Fibroblast of the aortic adventitia (primary cell): ENCODE measurements around the gene SETBP1. TPM values are rescaled to one million over a fixed set of nuclear protein-coding genes. Genes with fewer than 3 reads are reported as not detected.

Experiments used
- DNase-seq: peaks from one replicate; pipeline ENCODE4 v3.0.0-alpha.2; 2010; ENCODE audit warnings: low read depth
- H3K4me3 ChIP-seq: 2 replicates; pipeline ENCODE4 v1.5.1; 2011; ENCODE audit warnings: low read depth, mild to moderate bottlenecking, control low read depth, low read length, moderate library complexity
- total RNA-seq: library from RNA; depleted of rRNA; stranded (reverse); fragments of >200 nt; gene quantifications from 2 replicates; pipeline ENCODE4 v1.2.3, GENCODE V29; 2012; ENCODE audit warnings: low replicate concordance
- TF ChIP-seq, protein P1 (sequence below): IDR thresholded peaks from 2 replicates; pipeline ENCODE4 v1.5.1; 2011; ENCODE audit warnings: mild to moderate bottlenecking, low read length, control low read depth, inconsistent platforms; ENCODE audit not compliant: insufficient read depth

SETBP1 gene
- total RNA-seq, 1 donor: 10.5 TPM

DNA sequence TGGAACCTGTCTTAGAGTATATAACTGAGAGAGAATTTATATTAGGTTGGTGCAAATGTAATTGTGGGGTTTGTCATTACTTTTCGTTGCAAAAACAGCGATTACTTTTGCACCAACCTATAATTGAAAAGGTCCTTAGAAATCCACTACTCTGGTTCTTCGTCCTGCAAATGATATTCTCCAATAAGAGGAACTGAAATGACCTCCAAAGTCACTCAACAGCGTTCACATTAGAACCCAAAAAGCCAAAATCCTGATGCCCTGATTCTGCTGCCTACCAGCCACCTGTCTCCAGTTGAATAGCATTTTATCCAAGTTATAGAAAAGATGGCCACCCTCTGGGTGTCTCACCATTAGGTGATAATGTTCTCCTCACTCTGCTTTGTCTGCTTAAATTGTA is 230.6 kb downstream of the SETBP1 start:
- TF ChIP-seq, protein P1, sequence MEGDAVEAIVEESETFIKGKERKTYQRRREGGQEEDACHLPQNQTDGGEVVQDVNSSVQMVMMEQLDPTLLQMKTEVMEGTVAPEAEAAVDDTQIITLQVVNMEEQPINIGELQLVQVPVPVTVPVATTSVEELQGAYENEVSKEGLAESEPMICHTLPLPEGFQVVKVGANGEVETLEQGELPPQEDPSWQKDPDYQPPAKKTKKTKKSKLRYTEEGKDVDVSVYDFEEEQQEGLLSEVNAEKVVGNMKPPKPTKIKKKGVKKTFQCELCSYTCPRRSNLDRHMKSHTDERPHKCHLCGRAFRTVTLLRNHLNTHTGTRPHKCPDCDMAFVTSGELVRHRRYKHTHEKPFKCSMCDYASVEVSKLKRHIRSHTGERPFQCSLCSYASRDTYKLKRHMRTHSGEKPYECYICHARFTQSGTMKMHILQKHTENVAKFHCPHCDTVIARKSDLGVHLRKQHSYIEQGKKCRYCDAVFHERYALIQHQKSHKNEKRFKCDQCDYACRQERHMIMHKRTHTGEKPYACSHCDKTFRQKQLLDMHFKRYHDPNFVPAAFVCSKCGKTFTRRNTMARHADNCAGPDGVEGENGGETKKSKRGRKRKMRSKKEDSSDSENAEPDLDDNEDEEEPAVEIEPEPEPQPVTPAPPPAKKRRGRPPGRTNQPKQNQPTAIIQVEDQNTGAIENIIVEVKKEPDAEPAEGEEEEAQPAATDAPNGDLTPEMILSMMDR: no peak
- no peak overlapping the region for H3K4me3 ChIP-seq

DNA sequence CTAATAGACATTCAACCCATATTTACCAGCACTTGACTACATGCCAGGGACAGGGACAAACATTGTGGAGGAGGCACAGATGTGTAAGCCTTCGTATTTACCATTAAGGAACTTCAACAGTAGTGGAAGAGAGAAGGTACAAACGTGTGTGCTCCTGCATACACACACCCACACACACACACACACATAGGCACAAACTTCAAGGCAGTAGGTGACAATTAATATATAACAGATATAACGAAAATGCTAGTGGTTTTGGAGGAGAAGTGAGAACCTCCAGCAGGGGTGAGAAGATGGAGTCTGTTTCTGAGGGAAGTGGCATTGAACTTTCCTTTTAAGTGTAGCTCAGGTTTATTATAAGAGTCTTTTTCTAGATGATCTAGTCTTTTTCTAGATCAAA is 231.1 kb downstream of the SETBP1 start:
- TF ChIP-seq, protein P1: no peak
- DNase-seq: no peak
- H3K4me3 ChIP-seq: no peak overlapping the region

More for the DNA sequence above, 230.6 kb downstream of the SETBP1 start:
- DNase-seq: no peak

DNA sequence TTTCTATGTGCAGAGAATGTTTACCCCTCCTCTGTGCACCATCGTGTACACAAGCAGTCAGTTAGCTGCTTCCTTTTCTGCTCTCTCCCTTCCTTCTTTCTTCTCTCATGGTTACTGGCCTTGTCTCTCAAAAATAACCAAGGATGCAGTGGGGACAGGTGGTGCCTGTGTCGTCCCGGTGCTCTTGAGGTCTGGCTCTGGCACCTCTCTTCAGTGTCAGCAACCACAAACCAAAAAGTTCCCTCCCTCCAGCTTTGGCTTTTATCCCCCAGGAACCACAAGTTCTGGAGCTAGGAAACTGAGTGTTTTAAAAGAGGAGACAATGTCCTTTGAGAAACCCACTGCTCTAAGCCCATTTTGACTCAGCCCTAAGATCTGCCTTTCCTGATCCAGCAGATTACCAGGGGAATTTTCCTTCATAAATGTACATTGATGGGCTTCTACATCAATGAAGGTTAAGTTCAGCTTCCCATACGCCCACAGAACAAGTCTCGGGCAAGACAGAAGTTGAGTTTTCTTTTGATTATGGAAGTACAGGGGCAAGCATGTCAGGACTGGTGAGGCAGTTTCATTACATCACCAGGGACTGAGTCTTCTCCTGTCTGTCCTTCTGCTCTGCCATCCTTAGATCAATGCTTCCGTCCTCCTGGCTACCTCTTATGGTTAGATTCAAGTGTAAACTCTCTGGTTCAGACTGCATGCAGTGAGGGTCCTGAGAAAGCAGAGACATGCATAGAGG is 232.2 kb downstream of the SETBP1 start:
- TF ChIP-seq, protein P1: no peak
- no peak overlapping the region for H3K4me3 ChIP-seq
- DNase-seq: no peak

DNA sequence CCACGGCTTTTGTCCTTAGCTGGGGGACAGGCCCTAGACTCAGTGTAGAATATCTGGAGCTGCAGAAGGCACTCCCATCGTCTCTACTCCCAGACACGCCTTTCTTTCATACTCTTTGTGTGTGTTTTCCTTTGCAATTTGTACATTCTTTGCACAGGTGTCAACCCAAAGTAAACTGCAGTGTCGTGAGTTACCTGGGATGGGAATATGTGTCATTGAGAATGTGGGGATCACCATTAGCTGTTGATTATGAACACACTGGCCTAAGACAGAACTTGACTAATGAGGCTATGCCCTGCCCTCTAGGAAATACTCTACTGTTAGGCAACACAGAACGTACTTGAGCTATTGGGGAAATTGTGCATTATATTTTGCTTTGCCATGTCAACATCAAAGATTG is 233.3 kb downstream of the SETBP1 start:
- no peak overlapping the region for H3K4me3 ChIP-seq
- DNase-seq: no peak
- TF ChIP-seq, protein P1: no peak

DNA sequence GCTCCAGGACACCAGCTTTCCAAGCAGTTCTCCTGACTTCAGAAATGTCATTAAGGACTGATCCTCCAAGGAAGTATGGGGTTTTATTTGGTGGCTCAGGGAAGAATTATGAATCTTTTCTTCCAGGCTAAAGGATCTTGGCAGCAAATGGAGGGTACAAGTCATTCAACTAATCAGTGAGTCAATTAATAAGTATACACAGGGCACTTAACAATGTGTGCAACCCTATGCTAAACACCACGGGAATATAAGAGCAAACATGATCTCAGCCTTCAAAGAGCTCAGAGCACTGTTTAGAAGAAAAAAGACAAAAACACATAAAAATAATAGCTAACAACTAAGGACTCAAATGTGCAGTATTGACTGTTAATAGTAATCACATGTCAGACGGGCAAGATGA is 234.5 kb downstream of the SETBP1 start:
- DNase-seq: no peak

DNA sequence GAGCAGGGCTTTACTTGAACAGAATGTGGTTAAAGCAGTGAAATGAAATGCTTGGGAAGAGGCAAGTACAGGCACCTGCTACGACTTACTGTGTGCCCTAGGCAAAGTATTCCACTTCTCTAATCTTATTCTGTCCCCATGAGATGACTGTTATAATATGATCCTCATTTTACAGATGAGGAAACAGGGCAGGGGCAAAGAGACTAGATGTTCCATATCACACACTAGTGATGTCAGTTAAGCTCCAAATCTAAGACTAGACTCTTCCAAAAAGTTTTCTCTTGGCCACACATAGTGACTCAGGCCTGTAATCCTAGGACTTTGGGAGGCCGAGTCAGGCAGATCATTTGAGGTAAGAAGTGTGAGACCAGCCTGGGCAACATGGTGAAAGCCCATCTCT is 235.0 kb downstream of the SETBP1 start:
- no peak for DNase-seq
- TF ChIP-seq, protein P1: no peak

More for the DNA sequence above, 234.5 kb downstream of the SETBP1 start:
- H3K4me3 ChIP-seq: no peak overlapping the region
- TF ChIP-seq, protein P1: no peak

More for the DNA sequence above, 235.0 kb downstream of the SETBP1 start:
- no peak overlapping the region for H3K4me3 ChIP-seq
